Raji (cell line): ENCODE data around the gene DGCR6.

Source experiments
- POLR2A ChIP-seq: IDR thresholded peaks from 2 replicates; pipeline ENCODE4 v1.6.1; 2011; ENCODE audit warnings: low read depth, low read length, control low read depth; ENCODE audit not compliant: insufficient read depth

The DGCR6 gene

DNA sequence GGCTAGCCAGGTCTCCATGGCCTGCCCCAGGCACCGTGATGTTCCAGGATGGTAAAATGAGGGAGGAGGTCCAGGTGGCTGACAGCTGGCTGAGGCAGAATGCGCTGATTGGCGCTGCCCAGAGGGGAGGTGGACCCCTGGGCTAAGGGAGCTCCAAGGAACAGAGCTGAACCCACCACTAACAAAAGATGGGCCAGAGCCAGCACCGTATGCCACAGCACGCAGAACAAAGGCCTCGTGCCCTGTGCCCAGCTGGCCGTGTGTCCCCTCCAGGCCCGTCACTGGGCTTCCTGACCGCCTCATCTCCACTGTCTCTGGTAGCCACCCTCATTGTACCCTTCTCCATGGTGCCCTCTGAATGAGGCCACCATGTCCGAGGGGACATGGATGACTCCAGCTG is 49.6 kb downstream of the DGCR6 start:
- no peak for TF ChIP-seq POLR2A
